KG1 (cell line): ENCODE results near the gene NRXN2.
"Not testable (repeated sequence)": the region's sequence is repeated elsewhere in the genome, so short reads cannot be mapped to it uniquely, and the experiment has no call there.

Experiments
- DNase-seq: peaks from one replicate; lab custom pipeline; 2025; lab: John Stamatoyannopoulos, UW

Gene NRXN2

GRCh38 chr11:64605244-64605560 lies 117.8 kb downstream of the NRXN2 start:
- DNase-seq, result no peak

GRCh38 chr11:64604458-64605243 lies 118.3 kb downstream of the NRXN2 start:
- no peak for DNase-seq

GRCh38 chr11:64603411-64604110 lies 119.4 kb downstream of the NRXN2 start:
- no peak for DNase-seq

GRCh38 chr11:64602466-64603070 lies 120.4 kb downstream of the NRXN2 start:
- DNase-seq, result no peak

- DNase-seq, result no peak
Measured at GRCh38 chr11:64601605-64602465, 121.2 kb downstream of the NRXN2 start.

GRCh38 chr11:64600281-64600992 lies 122.6 kb downstream of the NRXN2 start:
- no peak for DNase-seq

GRCh38 chr11:64599698-64600211 lies 123.2 kb downstream of the NRXN2 start:
- no peak for DNase-seq

GRCh38 chr11:64598797-64599697 lies 124.0 kb downstream of the NRXN2 start:
- DNase-seq, result no peak

GRCh38 chr11:64598106-64598796 lies 124.7 kb downstream of the NRXN2 start:
- DNase-seq, result no peak

GRCh38 chr11:64597671-64598101 lies 125.3 kb downstream of the NRXN2 start:
- DNase-seq, result no peak

GRCh38 chr11:64595922-64596321 lies 127.1 kb downstream of the NRXN2 start:
- DNase-seq, result not testable (repeated sequence)

- DNase-seq, result no peak
Measured at GRCh38 chr11:64594159-64594939, 128.6 kb downstream of the NRXN2 start.

- no peak for DNase-seq
Measured at GRCh38 chr11:64593156-64594105, 129.6 kb downstream of the NRXN2 start.

GRCh38 chr11:64592656-64593055 lies 130.3 kb downstream of the NRXN2 start:
- no peak for DNase-seq

- no peak for DNase-seq
Measured at GRCh38 chr11:64592234-64592615, 130.8 kb downstream of the NRXN2 start.

GRCh38 chr11:64591257-64592233 lies 131.5 kb downstream of the NRXN2 start:
- no peak for DNase-seq
